H1 (cell line): ENCODE results near the gene WDR27.

ENCODE experiments used
- CBX5 ChIP-seq: fragments of 300-800, 300-1000 bp; sonication (generic); IDR thresholded peaks from 2 replicates; pipeline ENCODE4 v1.7.1; 2016; ENCODE audit warnings: antibody characterized with exemption, low read length, low read depth
- MAFK ChIP-seq: IDR thresholded peaks from 2 replicates; pipeline ENCODE4 v1.6.1; 2012; ENCODE audit warnings: low read depth, mild to moderate bottlenecking, improper control_type of control experiment, low read length
- TAF7 ChIP-seq: optimal IDR thresholded peaks from 2 replicates; pipeline ENCODE3; 2011; ENCODE audit warnings: low read depth, mild to moderate bottlenecking, inconsistent platforms, low read length, moderate library complexity, borderline replicate concordance
- TF ChIP-seq, protein P1 (sequence below), 3 experiments: IDR thresholded peaks; 1 replicate in 2 of 3; 2 replicates in 1 of 3; pipeline versions ENCODE4 v1.5.1 to v1.6.1; 2011; ENCODE audit warnings: low read length in 3 of 3, mild to moderate bottlenecking in 3 of 3, inconsistent platforms in 2 of 3, low read depth in 1 of 3, moderate library complexity in 1 of 3; ENCODE audit not compliant: insufficient read depth in 1 of 3; ENCODE audit errors: control extremely low read depth in 1 of 3

DNA sequence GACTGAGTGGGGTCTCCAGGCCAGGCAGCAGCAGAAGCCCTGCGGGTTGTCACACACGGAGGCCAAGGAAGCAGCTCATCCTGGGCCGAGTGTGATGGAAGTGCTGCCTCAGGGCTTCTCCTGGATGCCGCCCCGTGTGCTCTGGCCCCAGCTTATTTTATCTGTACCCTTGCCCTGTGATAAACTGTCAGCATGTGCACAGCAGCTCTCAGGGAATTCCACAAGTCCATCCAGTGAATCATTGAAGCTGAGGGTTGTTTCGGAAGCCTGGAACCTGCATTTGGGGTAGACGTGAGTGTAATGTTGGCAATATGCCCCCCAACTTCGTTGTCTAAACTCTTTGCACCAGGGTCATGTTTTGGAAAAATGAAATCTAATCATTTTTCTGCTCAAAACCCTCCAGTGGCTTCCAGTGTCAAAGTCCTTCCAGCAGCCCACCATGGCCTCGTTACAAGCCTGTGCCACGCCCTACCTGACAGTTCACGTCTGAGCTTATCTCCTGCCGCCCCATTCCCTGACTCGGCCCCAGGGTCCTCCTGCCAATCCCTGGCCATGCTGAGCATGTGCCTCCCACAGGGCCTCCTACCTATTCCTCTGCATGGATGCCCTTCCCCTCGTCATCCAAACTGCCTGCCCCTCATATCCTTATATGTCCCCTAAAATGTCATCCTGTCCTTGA is 280.1 kb downstream of the WDR27 start:
- TF ChIP-seq MAFK (no peak), CBX5 (no peak), TAF7 (no peak)
- TF ChIP-seq, protein P1, sequence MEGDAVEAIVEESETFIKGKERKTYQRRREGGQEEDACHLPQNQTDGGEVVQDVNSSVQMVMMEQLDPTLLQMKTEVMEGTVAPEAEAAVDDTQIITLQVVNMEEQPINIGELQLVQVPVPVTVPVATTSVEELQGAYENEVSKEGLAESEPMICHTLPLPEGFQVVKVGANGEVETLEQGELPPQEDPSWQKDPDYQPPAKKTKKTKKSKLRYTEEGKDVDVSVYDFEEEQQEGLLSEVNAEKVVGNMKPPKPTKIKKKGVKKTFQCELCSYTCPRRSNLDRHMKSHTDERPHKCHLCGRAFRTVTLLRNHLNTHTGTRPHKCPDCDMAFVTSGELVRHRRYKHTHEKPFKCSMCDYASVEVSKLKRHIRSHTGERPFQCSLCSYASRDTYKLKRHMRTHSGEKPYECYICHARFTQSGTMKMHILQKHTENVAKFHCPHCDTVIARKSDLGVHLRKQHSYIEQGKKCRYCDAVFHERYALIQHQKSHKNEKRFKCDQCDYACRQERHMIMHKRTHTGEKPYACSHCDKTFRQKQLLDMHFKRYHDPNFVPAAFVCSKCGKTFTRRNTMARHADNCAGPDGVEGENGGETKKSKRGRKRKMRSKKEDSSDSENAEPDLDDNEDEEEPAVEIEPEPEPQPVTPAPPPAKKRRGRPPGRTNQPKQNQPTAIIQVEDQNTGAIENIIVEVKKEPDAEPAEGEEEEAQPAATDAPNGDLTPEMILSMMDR (IDR thresholded peaks at IDR 0.05; ENCODE audit: control extremely low read depth in 1 of 3, insufficient read depth in 1 of 3, low read depth in 1 of 3, low read length in 3 of 3), result no peak
